K562 (cell line): ENCODE results near the gene EME1. TPM values are rescaled to one million over a fixed set of nuclear protein-coding genes. Genes with fewer than 3 reads are reported as not detected.

ENCODE experiments used
- ARID3B ChIP-seq: fragments of 250-450 bp; sonication (Bioruptor Pico); IDR thresholded peaks from 2 replicates; pipeline ENCODE4 v1.4.0; 2020; ENCODE audit warnings: borderline replicate concordance
- BACH1 ChIP-seq: fragments of 200-800 bp; sonication (Bioruptor generic); IDR thresholded peaks from 2 replicates; pipeline ENCODE4 v1.6.1; 2016; ENCODE audit warnings: missing genetic modification characterization, missing compliant biosample characterization
- C11orf30 ChIP-seq: fragments of 450-650 bp; IDR thresholded peaks from 2 replicates; pipeline ENCODE4 v1.6.1; 2016; ENCODE audit warnings: low read depth, mild to moderate bottlenecking
- E2F4 ChIP-seq: sonication (generic); formaldehyde crosslinking; IDR thresholded peaks from 2 replicates; pipeline ENCODE4 v1.8.0; 2022; ENCODE audit warnings: mild to moderate bottlenecking, low read depth, missing genetic modification reagents
- E4F1 ChIP-seq: fragments of 250-450 bp; sonication (Bioruptor Pico); IDR thresholded peaks from 2 replicates; pipeline ENCODE4 v1.5.0; 2021; ENCODE audit warnings: mild to moderate bottlenecking, borderline replicate concordance
- GTF2A2 ChIP-seq: IDR thresholded peaks from 2 replicates; pipeline ENCODE4 v1.6.1; 2016; ENCODE audit warnings: mild to moderate bottlenecking, missing genetic modification characterization, missing compliant biosample characterization
- HLTF ChIP-seq: fragments of 450-650 bp; IDR thresholded peaks from 2 replicates; pipeline ENCODE4 v1.6.1; 2016
- MCM5 ChIP-seq: fragments of 450-650 bp; IDR thresholded peaks from 2 replicates; pipeline ENCODE4 v1.6.1; 2016; ENCODE audit warnings: low read depth
- NR2F6 ChIP-seq: fragments of 450-650 bp; formaldehyde crosslinking; IDR thresholded peaks from 2 replicates; pipeline ENCODE4 v1.4.0; 2020; ENCODE audit warnings: mild to moderate bottlenecking
- PHTF2 ChIP-seq: fragments of 250-450 bp; sonication (Bioruptor Pico); IDR thresholded peaks from 2 replicates; pipeline ENCODE4 v1.5.0; 2021; ENCODE audit warnings: mild to moderate bottlenecking
- PML ChIP-seq: IDR thresholded peaks from 2 replicates; pipeline ENCODE4 v1.6.1; 2012; ENCODE audit warnings: low read length, inconsistent platforms
- PTRF ChIP-seq: fragments of 450-650 bp; IDR thresholded peaks from 2 replicates; pipeline ENCODE4 v1.6.1; 2016; ENCODE audit warnings: mild to moderate bottlenecking, missing genetic modification characterization, missing compliant biosample characterization
- PYGO2 ChIP-seq: fragments of 450-650 bp; IDR thresholded peaks from 2 replicates; pipeline ENCODE4 v1.6.1; 2016; ENCODE audit warnings: mild to moderate bottlenecking, missing genetic modification characterization, moderate library complexity, missing compliant biosample characterization
- SMAD3 ChIP-seq: fragments of 450-650 bp; formaldehyde crosslinking; conservative IDR thresholded peaks from 2 replicates; pipeline ENCODE4 v1.4.0; 2020; ENCODE audit warnings: mild to moderate bottlenecking
- SMARCA4 ChIP-seq: fragments of 450-650 bp; IDR thresholded peaks from 2 replicates; pipeline ENCODE4 v1.6.1; 2016
- TAL1 ChIP-seq: fragments of 450-650 bp; IDR thresholded peaks from 2 replicates; pipeline ENCODE4 v1.6.1; 2016; ENCODE audit warnings: mild to moderate bottlenecking
- U2AF1 ChIP-seq: fragments of 200-400 bp; formaldehyde crosslinking; optimal IDR thresholded peaks from 2 replicates; pipeline ENCODE3; 2017; ENCODE audit warnings: mild to moderate bottlenecking, low read depth, low read length, moderate library complexity
- ZFP30 ChIP-seq: fragments of 250-450 bp; sonication (Bioruptor Pico); IDR thresholded peaks from 2 replicates; pipeline ENCODE4 v1.8.0; 2022; ENCODE audit warnings: moderate library complexity, mild to moderate bottlenecking, inconsistent platforms, borderline replicate concordance
- ZNF146 ChIP-seq: IDR thresholded peaks from one replicate; pipeline ENCODE4 v1.6.1; 2018; ENCODE audit warnings: missing compliant biosample characterization; ENCODE audit not compliant: unreplicated experiment
- ZNF277 ChIP-seq: fragments of 250-450 bp; sonication (Bioruptor Pico); IDR thresholded peaks from 2 replicates; pipeline ENCODE4 v1.8.0; 2022; ENCODE audit warnings: inconsistent platforms, mild to moderate bottlenecking, moderate library complexity, borderline replicate concordance
- ZNF436 ChIP-seq: fragments of 250-450, 450-650 bp; sonication (Bioruptor Pico); formaldehyde crosslinking; IDR thresholded peaks from 2 replicates; pipeline ENCODE4 v1.7.0; 2020; ENCODE audit warnings: mild to moderate bottlenecking
- ZNF780A ChIP-seq: fragments of 250-450 bp; sonication (Bioruptor Pico); IDR thresholded peaks from 2 replicates; pipeline ENCODE4 v1.5.0; 2021; ENCODE audit warnings: mild to moderate bottlenecking
- ZSCAN32 ChIP-seq: fragments of 450-650 bp; formaldehyde crosslinking; IDR thresholded peaks from 2 replicates; pipeline ENCODE4 v1.4.0; 2020; ENCODE audit warnings: mild to moderate bottlenecking, moderate library complexity
- polyA plus RNA-seq, 8 experiments: library from polyadenylated mRNA; depleted of rRNA in 4 of 8; stranded (reverse) in 5 of 8; unstranded in 3 of 8; fragments of >200 nt; fragmentation: Nextera tagmentation in 2 of 8; fragmentation: Illumina TruSeq in 1 of 8; extraction: Ambion mirVana in 2 of 8; extraction: Trizol in 1 of 8; gene quantifications; 2 replicates each; pipeline versions ENCODE4 v1.2.1 to v1.2.3, GENCODE V29; 2011 to 2014; ENCODE audit warnings: inconsistent platforms in 1 of 8, missing spikeins in 1 of 8
- total RNA-seq, 7 experiments: library from RNA; depleted of rRNA in 6 of 7; stranded (reverse); fragments of >200 nt in 6 of 7; fragmentation: Illumina TruSeq in 2 of 7; extraction: Trizol in 2 of 7; gene quantifications; 2 replicates each; pipeline versions ENCODE4 v1.2.1 to v1.2.3, GENCODE V29; 2011 to 2021; ENCODE audit warnings: low replicate concordance in 1 of 7

EME1 gene
- total and polyA plus RNA-seq, 9 of the 15 experiments (the other 6 are each of a cell fraction or from before 2014, with no cell fraction given): 14.6 to 44.1 (median 24.0) TPM

- TF ChIP-seq ZNF436 (CRISPR knock-in tag) (no peak), ZNF146 (CRISPR knock-in tag) (no peak), U2AF1 (no peak), PTRF (tag) (no peak), E2F4 (CRISPR knock-in tag) (no peak), ZSCAN32 (CRISPR knock-in tag) (no peak), GTF2A2 (tag) (no peak), NR2F6 (CRISPR knock-in tag) (no peak), PHTF2 (CRISPR knock-in tag) (no peak), PYGO2 (tag) (no peak), ZNF780A (no peak), ARID3B (CRISPR knock-in tag) (no peak), SMARCA4 (0 out of 2 replicates have a peak, but pooled peaks have one; percentile 25), C11orf30 (no peak), TAL1 (no peak), BACH1 (0 out of 2 replicates have a peak, but pooled peaks have one; percentile 59), HLTF (no peak), ZFP30 (no peak), E4F1 (no peak), ZNF277 (CRISPR knock-in tag) (no peak), SMAD3 (CRISPR knock-in tag) (no peak), MCM5 (no peak), PML (no peak)
These were observed 48.5 kb downstream of the EME1 start (continued) for GRCh38 chr17:50421308-50422051.
